Left cardiac atrium (tissue), 4 donors: ENCODE measurements around the gene HS2ST1. TPM values are rescaled to one million over a fixed set of nuclear protein-coding genes. Genes with fewer than 3 reads are reported as not detected.
A peak's percentile ranks its signal among the peaks of the same experiment; 100 is the strongest.
"Not testable (repeated sequence)": the region's sequence is repeated elsewhere in the genome, so short reads cannot be mapped to it uniquely, and the experiment has no call there.

Experiments
- ATAC-seq, 2 donors: fragments of 200-7000 bp; cut with Tn5 transposase; one replicate each; pipeline ENCODE4 v1.9.1; 2020; ENCODE audit warnings: mild to moderate bottlenecking in 2 of 2, moderate library complexity in 2 of 2
- DNase-seq: peaks from one replicate; pipeline ENCODE4 v3.0.0-alpha.2; 2020
- intact Hi-C, 2 donors: fragments of 100-400 bp; cut with DNase I; formaldehyde crosslinking; loops; one replicate each; pipeline versions ENCODE4 v1.14.1 to v1.15.1; 2022 to 2023
- total RNA-seq, 2 donors: library from RNA; stranded (reverse); fragmentation: NEBNext Ultra II Directional; extraction: Animal tissue kit (Norgen Biotek cat#: 25700); gene quantifications; one replicate each; pipeline ENCODE4 v1.2.1, GENCODE V29; 2021
- donor health status: DM: no; HTN: yes; CAD: no.
- donor health status: DM: no; HTN: yes; CAD: no; lungs with severe emphysema.
- donor health status: DM: yes; HTN: yes; CAD: no.
- donor health status: Dilated cardiomyopathy.

The HS2ST1 gene
- total RNA-seq, 2 donors from 2014 or later, result 12.8 to 12.9 TPM

DNA sequence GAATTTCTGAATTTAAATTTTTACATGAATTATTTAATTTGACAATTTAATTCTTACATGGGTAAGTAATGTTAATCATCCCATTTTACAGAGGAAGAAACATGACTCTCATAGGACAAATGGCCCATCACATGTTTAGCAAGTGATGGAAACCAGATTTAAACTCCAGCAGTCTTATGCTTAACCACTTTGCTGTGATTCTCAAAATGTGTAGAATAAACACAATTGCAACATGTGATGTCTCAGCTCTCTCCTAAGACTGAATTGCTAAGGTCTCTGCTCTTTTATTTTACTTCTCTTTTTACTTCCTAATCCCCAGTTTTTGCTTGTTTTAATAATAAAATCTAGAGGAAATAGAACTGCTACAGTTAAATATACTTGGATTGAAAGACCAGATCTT lies 42.8 kb downstream of the HS2ST1 start:
- intact Hi-C loops, result no loop called here

DNA sequence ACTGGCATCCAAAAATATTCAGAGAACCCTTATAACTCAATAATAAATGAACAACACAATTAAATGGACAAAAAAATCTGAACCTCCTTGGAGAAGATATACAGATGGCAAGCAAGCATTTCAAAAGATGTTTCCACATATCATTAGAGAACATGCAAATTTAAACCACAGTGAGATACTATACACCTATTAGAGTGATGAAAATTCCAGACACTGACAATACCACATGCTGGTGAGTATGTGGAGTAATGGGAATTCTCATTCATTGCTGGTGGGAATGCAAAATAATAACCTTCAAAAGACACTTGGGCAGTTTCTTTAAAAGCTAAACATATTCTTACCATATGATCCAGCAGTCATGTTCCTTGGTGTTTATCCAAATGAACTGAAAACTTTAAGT lies 46.1 kb downstream of the HS2ST1 start:
- DNase-seq, result no peak
- intact Hi-C loops, result loop anchor here in 1 of 2 donors (5.0 kb wide), 1 partner anchor 123 kb away; no protein-coding TSS in a partner anchor
- no peak for ATAC-seq

More for the DNA sequence above, 42.8 kb downstream of the HS2ST1 start:
- no peak for DNase-seq
- no peak for ATAC-seq

DNA sequence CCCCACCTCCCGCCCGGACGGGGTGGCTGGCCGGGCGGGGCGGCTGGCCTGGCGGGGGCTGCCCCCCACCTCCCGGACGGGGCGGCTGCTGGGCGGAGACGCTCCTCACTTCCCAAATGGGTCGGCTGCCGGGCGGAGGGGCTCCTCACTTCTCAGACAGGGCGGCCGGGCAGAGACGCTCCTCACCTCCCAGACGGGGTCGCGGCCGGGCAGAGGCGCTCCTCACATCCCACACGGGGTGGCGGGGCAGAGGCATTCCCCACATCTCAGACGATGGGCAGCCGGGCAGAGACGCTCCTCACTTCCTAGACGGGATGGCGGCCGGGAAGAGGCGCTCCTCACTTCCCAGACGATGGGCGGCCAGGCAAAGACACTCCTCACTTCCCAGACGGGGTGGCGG lies 49.4 kb downstream of the HS2ST1 start:
- not testable (repeated sequence) for ATAC-seq, DNase-seq
- intact Hi-C loops, result loop anchor here (2.0 to 5.0 kb wide), 2 partner anchors 127 to 131 kb away; no protein-coding TSS in a partner anchor

DNA sequence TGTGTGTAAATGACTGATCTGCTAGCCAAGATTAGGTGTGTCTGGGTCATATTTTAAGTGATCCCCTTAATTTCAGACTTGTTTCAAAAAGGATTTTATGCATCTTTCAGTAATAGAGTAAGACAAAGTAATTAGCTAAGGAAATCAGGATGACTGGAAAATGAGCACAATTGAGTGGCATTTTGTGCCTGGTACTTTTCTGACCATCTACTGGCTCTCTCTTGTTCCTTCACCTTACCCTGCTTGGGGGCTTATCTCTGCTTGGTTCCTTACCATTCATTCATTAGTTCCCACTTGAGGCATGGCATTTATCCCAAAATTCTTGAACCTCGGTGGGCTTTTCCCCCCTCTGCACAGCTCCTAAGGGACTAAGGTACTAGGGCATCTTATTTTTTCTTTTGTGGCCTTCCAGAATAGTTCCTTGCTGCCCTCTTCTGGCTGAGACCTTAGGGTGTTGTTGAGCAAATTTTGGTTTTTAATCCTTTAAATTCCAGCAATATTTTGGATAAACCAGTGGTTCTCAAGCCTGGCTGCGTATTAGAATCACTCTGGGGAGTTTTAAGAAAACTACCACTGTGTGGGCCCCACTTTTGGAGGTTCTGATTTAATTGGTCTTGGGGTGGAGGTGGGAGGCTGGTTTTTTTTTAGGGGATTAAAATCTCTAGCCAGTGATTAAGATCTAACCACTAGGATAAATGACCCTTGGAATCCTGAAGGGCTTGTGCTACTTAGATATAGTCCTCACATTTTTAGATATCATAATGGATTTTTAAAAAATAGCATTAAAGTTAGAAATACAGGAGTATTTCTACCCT lies 50.8 kb downstream of the HS2ST1 start:
- ATAC-seq, result peak; percentile 44
- DNase-seq, result no peak
- intact Hi-C loops, result loop anchor here in 1 of 2 donors (2.0 kb wide), 1 partner anchor 132 kb away; no protein-coding TSS in a partner anchor

DNA sequence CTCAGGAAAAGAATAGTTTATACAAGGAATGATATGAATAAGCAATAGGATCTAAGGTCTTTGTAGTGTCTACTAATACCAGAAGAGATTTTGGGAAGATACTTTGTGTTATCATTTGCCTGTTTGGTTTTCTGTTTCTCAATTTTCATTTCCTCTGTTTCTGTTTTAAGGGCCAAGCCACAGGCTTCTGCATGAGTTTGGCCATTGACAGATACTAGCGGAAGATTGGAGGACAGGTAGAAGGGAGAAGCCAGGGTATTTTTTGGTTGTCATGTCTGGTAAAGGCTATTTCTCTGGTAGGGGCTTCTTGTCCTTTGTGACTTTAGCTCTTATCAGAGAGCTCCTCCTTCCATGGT lies 51.4 kb downstream of the HS2ST1 start:
- intact Hi-C loops, result loop anchor here in 1 of 2 donors (2.0 kb wide), 2 partner anchors 127 to 133 kb away; no protein-coding TSS in a partner anchor
- DNase-seq, result no peak
- no peak for ATAC-seq

DNA sequence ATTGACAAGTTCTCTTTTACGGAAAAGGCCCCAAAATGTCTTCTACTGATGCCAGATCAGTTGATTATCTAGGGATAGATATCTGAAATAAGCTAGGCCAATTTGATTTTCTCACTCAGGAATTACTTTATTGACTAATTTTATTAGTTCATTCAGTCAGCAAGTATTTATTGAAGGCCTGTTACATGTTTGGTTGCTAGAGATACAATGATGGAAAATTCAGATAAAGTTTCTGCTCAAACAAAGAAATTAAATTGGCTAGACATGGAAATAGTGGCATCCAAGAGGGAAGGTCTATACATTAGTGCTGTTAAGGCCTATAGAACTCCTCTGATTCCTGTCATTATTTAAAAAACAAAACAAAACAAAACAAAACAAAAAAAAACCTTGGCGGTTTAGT lies 56.5 kb downstream of the HS2ST1 start:
- intact Hi-C loops, result no loop called here
- ATAC-seq (no peak), DNase-seq (no peak)

DNA sequence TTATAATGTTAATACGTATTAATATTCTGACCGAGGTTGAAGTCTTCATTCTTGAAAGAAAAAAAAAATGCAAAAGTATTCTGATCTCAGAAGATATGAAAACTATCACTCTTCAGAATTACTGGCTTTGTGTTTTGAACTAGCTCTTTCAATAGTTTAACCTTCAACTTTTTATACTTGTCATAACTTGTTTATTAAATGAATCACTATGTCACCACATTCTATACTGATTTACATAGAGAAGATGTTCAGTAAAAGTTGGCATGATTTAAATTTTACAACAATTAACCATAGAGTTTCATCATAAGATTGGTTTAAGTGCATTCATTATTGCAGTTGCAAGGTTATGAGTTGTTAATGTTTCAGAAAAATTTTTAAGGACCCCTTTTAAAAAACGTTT lies 57.3 kb downstream of the HS2ST1 start:
- DNase-seq (no peak), ATAC-seq (no peak)
- intact Hi-C loops, result no loop called here

DNA sequence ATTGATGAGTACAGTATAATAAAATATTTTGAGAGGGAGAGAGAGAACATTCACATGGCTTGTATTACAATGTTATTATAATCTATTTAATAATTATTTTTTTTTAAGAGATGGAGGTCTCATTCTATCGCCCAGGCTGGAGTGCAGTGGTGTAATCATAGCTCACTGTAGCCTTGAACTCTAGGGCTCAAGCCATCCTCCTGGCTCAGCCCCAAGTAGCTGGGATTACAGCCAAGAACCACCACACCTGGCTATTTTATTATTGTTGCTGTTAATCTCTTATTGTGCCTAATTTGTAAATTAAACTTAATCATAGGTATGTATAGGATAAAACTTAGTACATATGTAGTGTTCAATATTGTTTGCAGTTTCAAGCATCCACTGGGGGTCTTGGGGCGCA lies 57.8 kb downstream of the HS2ST1 start:
- DNase-seq (no peak), ATAC-seq (no peak)
- intact Hi-C loops, result no loop called here

DNA sequence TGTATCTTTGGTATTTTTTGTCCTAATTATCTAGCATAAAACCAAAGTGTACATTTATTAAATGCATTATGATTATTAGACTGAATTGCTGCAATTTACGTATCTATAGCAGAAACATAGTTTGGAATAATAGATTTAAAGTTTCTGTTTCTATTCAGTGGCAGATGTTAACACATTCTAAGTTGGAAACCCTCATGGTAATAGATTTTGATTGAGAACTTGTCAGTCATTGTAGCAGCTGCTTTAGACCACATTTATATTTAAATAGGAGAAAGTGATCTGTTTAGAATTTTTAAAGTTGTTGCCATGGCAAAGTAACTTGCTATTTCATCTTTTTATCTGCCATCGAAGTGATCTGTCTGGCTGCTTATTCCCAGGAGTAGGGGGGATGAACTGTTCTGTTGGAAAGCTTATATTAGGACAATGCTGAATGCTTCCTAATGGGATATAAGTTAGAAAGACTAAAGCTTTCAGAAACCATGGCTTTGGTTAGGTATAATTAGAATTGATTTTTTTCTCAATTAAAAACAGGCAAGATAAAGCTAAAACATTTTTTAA lies 61.6 kb downstream of the HS2ST1 start:
- ATAC-seq, result no peak
- intact Hi-C loops, result no loop called here
- no peak for DNase-seq

DNA sequence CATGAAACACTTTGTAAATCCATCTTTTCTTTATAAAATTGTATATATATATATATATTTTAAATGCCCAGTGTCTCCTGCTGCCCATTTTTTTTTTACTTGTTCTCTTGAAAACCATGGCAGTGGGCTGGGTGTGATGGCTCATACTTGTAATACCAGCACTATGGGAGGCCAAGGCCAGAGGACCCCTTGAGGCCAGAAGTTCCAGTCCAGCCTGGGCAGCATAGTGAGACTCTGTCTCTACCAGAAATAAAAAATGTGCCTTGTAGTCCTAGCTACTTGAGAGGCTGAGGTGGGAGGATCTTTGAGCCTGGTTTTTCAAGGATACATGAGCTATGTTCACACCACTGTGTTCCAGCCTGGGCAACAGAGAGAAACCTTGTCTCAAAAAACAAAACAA lies 62.2 kb downstream of the HS2ST1 start:
- DNase-seq, result no peak
- intact Hi-C loops, result no loop called here
- no peak for ATAC-seq

DNA sequence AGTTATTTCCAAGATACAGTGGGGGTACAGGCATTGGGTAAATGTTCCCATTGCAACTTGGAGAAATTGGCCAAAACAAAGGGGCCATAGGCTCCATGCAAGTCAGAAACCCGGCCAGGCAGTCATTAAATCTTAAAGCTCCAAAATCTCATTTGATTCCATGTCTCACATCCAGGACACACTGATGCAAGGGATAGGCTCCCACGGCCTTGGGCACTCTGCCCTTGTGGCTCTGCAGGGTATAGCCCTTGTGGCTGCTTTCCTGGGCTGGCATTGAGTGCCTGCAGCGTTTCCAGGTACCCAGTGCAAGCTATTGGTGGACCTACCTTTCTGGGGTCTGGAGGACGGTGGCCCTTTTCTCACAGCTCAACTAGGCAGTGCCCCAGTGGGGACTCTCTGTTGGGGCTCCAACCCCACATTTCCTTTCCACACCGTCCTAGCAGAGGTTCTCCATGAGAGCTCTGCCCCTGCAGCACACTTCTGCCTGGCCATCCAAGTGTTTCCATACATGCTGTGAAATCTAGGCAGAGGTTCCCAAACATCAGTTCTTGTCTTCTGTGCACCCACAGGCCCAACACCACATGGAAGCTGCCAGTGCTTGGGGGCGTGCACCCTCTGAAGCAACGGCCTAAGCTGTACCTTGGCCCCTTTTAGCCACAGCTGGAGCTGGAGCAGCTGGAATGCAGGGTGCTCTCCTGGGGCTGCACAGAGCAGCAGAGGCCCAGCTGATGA lies 67.2 kb downstream of the HS2ST1 start:
- DNase-seq (no peak), ATAC-seq (no peak)
- intact Hi-C loops, result no loop called here

DNA sequence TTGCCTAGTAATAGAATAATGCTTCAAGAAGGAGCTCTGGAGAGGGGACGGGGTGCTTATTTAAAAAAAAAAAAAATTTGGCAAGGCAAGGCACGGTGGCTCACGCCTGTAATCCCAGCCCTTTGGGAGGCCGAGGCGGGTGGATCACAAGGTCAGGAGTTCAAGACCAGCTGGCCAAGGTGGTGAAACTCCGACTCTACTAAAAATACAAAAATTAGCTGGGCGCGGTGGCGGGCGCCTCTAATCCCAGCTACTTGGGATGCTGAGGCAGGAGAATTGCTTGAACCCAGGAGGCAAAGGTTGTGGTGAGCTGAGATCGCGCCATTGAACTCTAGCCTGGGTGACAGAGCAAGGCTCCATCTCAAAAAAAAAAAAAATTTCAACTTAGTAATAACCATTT lies 69.2 kb downstream of the HS2ST1 start:
- intact Hi-C loops, ATAC-seq, DNase-seq: not testable (repeated sequence)

DNA sequence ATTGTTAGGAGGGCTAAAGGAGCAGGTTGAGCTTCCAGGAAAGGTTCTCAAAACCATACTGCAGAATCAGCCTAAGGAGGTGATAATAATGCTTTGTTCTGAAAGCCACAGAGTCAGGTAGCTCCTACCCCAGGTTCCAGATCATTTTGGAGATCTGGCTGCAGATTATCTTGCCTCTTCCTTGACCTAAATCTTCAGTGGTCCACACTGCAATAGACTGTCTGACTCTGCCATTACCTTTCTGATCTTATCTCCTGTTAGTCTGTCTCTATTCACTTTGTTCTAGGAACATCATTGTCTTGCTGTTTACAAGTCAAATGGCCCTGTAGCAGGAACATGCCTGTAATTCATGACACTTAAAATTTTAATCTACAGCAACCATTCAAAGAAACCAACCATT lies 73.0 kb downstream of the HS2ST1 start:
- ATAC-seq, result no peak
- intact Hi-C loops, result no loop called here
- DNase-seq, result no peak

DNA sequence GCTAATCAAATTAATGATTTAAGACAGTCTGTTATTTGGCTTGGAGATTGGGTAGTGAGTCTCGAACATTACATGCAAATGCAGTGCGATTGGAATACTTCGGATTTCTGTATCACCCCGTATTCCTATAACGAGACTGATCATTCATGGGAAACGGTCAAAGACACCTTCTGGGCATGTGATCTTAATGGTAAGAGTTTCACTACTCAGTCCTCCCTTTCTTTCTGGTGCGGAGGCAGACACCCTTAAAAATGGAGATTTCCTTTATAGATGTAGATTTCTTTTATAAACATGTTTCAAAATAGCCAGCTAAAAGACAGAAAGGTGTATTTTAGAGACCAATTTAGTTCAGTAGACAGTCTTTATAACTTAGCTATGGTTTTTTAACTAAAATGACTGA lies 74.4 kb downstream of the HS2ST1 start:
- ATAC-seq, result no peak
- intact Hi-C loops, result no loop called here
- DNase-seq, result no peak

DNA sequence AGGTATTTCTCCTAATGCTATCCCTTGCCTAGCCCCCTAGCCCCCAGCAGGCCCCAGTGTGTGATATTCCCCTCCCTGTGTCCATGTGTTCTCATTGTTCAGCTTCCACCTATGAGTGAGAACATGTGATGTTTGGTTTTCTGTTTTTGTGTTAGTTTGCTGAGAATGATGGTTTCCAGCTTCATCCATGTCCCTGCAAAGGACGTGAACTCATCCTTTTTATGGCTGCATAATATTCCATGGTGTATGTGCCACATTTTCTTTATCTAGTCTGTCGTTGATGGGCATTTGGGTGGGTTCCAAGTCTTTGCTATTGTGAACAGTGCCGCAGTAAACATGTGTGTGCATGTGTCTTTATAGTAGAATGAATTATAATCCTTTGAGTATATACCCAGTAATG lies 75.3 kb downstream of the HS2ST1 start:
- ATAC-seq, DNase-seq, intact Hi-C loops: not testable (repeated sequence)

DNA sequence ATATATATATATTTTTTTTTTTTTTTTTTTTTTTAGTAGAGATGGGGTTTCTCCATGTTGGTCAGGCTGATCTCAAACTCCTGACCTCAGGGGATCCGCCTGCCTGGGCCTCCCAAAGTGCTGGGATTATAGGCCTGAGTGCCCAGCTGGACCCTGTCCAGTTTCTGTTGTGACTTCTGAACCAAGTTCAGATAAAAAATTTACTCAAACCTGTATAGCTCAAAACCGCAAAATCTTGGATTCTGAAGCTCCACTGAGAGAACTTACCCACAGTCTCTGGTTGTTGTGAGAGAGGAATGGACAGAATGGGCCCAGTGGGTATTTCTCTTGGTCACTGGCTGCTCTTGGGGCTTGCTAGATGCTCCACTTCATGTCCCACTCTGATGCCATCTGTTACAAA lies 76.4 kb downstream of the HS2ST1 start:
- DNase-seq (no peak), ATAC-seq (no peak)
- intact Hi-C loops, result no loop called here

DNA sequence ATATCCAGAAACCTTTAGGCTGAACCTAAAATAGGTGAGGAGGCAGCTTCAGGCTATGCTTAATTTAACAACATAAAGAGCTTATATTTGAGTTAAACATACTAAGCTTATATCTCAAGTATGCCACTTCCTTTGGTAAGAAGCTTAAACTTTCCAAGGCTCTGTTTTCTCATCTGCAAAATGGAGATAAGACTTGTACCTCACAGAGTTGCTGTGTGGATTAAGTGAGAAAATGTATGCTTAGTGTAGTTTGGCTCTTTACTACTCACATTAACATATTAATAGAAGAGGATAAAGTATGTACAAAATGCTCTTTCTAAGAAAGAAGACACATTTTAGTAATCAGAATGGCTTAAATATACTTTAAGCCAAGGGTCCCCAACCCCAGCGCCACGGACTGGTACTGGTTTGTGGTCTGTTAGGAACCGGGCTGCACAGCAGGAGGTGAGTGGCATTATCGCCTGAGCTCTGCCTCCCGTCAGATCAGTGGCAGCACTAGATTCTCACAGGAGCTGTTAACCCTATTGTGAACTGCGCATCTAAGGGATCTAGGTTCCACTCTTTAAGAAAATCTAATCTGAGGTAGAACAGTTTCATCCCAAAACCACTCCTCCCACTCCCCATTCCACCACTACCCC lies 77.2 kb downstream of the HS2ST1 start:
- ATAC-seq (no peak), DNase-seq (no peak)
- intact Hi-C loops, result no loop called here

DNA sequence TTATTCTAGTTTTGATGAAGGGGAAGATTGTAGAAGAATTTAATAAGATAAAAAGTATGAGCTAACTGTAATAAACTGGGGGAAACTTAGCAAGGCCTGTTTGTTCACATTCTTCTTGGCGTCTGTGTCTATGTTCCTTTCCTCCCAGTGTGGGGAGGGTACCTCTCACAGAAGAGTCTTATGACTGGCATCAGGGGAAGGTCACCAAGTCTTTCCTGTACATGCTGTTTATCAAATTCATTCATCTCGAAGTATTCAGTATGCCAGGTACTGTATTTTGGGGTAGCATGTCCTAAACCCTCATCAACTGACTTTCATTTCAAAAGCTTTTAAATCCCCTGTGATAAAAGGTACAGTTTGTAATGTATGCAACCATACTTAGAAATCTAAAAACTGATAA lies 78.4 kb downstream of the HS2ST1 start:
- no peak for DNase-seq
- no peak for ATAC-seq
- intact Hi-C loops, result no loop called here

DNA sequence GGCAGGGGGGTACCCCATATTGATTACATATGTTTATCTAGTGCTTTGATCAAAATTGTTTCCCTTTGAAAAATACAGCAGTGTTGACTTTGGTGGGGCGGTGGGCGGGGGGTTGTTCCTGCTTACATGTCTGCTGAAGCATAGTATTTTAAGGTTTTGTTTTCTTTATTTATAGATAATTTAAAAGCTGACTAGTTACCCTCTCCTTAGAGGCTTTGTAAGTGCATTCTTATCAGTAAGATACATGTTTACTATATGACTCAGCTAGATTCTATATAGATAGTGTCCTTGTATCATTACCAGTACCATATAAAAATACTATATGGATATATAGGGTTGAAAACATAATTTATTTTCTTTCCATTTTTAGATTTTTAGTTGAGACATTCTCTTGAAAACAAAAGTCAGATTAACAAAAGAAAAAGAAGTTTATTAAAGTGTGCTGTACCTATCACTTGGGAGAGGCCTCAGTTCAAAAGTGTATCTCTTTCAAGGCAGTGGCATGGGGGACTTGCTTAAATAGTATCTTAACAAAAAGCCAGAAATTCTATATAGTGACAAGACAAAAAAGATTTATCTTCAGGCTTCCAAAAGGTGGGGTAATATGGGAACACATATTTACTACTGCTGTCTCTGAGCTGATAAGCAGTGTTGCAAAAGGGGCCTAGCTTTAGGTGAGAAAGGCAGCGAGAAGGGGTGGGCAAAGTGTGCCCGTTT lies 79.0 kb downstream of the HS2ST1 start:
- intact Hi-C loops, result no loop called here
- DNase-seq, result no peak
- no peak for ATAC-seq
